IMR-90 (cell line): ENCODE results near the gene MORC2. TPM values are rescaled to one million over a fixed set of nuclear protein-coding genes. Genes with fewer than 3 reads are reported as not detected.

Experiments
- ATAC-seq: fragments of 200-7000 bp; cut with Tn5 transposase; 2 replicates; pipeline ENCODE4 v1.9.1; 2020; ENCODE audit warnings: low read depth, mild to moderate bottlenecking, moderate library complexity
- BruUV-seq: library from RNA; stranded (reverse); fragments of 400-500 nt; replicated peaks from 2 replicates; lab custom pipeline; 2021; lab: Mats Ljungman, UMichigan
- CTCF ChIA-PET: fragments of 300-600 bp; formaldehyde crosslinking; extraction: SDS; loops from one replicate; lab custom pipeline; 2021; ENCODE audit warnings: antibody characterized with exemption; lab: Yijun Ruan, JAX
- POLR2A ChIA-PET: fragments of 300-600 bp; sonication (Branson Sonifier 250); formaldehyde crosslinking; loops from one replicate; lab custom pipeline; 2022; ENCODE audit warnings: antibody characterized with exemption; ENCODE audit not compliant: unreplicated experiment; lab: Charles Lee
- DNase-seq: peaks from one replicate; pipeline ENCODE4 v3.0.0; 2013
- H2AFZ ChIP-seq: replicated peaks from 2 replicates; pipeline ENCODE3; 2013; ENCODE audit warnings: low read length, mild to moderate bottlenecking; ENCODE audit not compliant: poor library complexity
- H2AK5ac ChIP-seq: 2 replicates; pipeline ENCODE4 v1.6.1; 2013; ENCODE audit warnings: low read depth, low read length, inconsistent platforms
- H2AK9ac ChIP-seq: replicated peaks from 2 replicates; pipeline ENCODE3; 2013; ENCODE audit warnings: mild to moderate bottlenecking, low read depth, low read length, moderate library complexity; ENCODE audit not compliant: poor library complexity
- H2BK120ac ChIP-seq: 2 replicates; pipeline ENCODE4 v1.6.1; 2013; ENCODE audit warnings: low read depth, low read length, inconsistent platforms
- H2BK15ac ChIP-seq: 3 replicates; pipeline ENCODE4 v1.6.1; 2013; ENCODE audit warnings: low read depth, low read length, inconsistent platforms
- H2BK20ac ChIP-seq: 2 replicates; pipeline ENCODE4 v1.6.1; 2013; ENCODE audit warnings: low read depth, mild to moderate bottlenecking, inconsistent platforms, low read length, moderate library complexity
- H2BK5ac ChIP-seq: 2 replicates; pipeline ENCODE4 v1.6.1; 2013; ENCODE audit warnings: mild to moderate bottlenecking, low read depth, low read length, inconsistent platforms; ENCODE audit not compliant: poor library complexity, severe bottlenecking
- H3K14ac ChIP-seq: replicated peaks from 2 replicates; pipeline ENCODE4 v1.6.1; 2013; ENCODE audit warnings: low read depth, low read length, inconsistent platforms
- H3K18ac ChIP-seq: 2 replicates; pipeline ENCODE4 v1.6.1; 2013; ENCODE audit warnings: low read depth, low read length, control low read depth
- H3K23ac ChIP-seq: 2 replicates; pipeline ENCODE4 v1.6.1; 2013; ENCODE audit warnings: low read depth, low read length, inconsistent platforms
- H3K27ac ChIP-seq: 2 replicates; pipeline ENCODE4 v1.5.1; 2013; ENCODE audit warnings: mild to moderate bottlenecking, control low read depth, low read length; ENCODE audit not compliant: insufficient read depth
- H3K27me3 ChIP-seq: 2 replicates; pipeline ENCODE4 v1.6.1; 2013; ENCODE audit warnings: low read length; ENCODE audit not compliant: control insufficient read depth, insufficient read depth
- H3K36me3 ChIP-seq: 2 replicates; pipeline ENCODE4 v1.6.1; 2013; ENCODE audit warnings: low read length, mixed read lengths; ENCODE audit not compliant: control insufficient read depth, insufficient read depth
- H3K4ac ChIP-seq: 2 replicates; pipeline ENCODE4 v1.6.1; 2013; ENCODE audit warnings: low read depth, low read length, inconsistent platforms
- H3K4me1 ChIP-seq: 2 replicates; pipeline ENCODE4 v1.6.1; 2013; ENCODE audit warnings: low read length, mixed read lengths; ENCODE audit not compliant: control insufficient read depth, insufficient read depth
- H3K4me2 ChIP-seq: 2 replicates; pipeline ENCODE4 v1.6.1; 2013; ENCODE audit warnings: low read depth, mild to moderate bottlenecking, control low read depth, low read length, moderate library complexity
- H3K4me3 ChIP-seq: 2 replicates; pipeline ENCODE4 v1.5.1; 2013; ENCODE audit warnings: low read depth, mild to moderate bottlenecking, control low read depth, low read length, moderate library complexity; ENCODE audit not compliant: insufficient read depth
- H3K56ac ChIP-seq: 2 replicates; pipeline ENCODE4 v1.6.1; 2013; ENCODE audit warnings: low read length, inconsistent platforms; ENCODE audit not compliant: insufficient read depth; ENCODE audit errors: extremely low read depth
- H3K79me1 ChIP-seq, 2 experiments: 2 replicates each; pipeline ENCODE4 v1.6.1; 2013; ENCODE audit warnings: low read length in 2 of 2, inconsistent platforms in 1 of 2, low read depth in 1 of 2
- H3K9ac ChIP-seq: 2 replicates; pipeline ENCODE4 v1.6.1; 2013; ENCODE audit warnings: low read depth, low read length, control low read depth
- H3K9me1 ChIP-seq: 2 replicates; pipeline ENCODE4 v1.6.1; 2013; ENCODE audit warnings: low read length, inconsistent platforms; ENCODE audit not compliant: insufficient read depth
- H3K9me3 ChIP-seq: 2 replicates; pipeline ENCODE4 v1.6.1; 2013; ENCODE audit warnings: low read length; ENCODE audit not compliant: control insufficient read depth, insufficient read depth
- H4K20me1 ChIP-seq: 2 replicates; pipeline ENCODE4 v1.6.1; 2013; ENCODE audit warnings: low read length, inconsistent platforms; ENCODE audit not compliant: insufficient read depth
- H4K5ac ChIP-seq: 2 replicates; pipeline ENCODE4 v1.6.1; 2013; ENCODE audit warnings: mild to moderate bottlenecking, low read depth, low read length, control low read depth
- H4K8ac ChIP-seq, 2 experiments: 2 replicates each; pipeline ENCODE4 v1.6.1; 2013; ENCODE audit warnings: low read depth in 2 of 2, low read length in 2 of 2, control low read depth in 1 of 2, inconsistent platforms in 1 of 2
- H4K91ac ChIP-seq: 2 replicates; pipeline ENCODE4 v1.6.1; 2013; ENCODE audit warnings: low read depth, low read length, inconsistent platforms; ENCODE audit not compliant: insufficient read depth
- BHLHE40 ChIP-seq: fragments of 150-350 bp; IDR thresholded peaks from 2 replicates; pipeline ENCODE4 v1.6.1; 2016; ENCODE audit warnings: mild to moderate bottlenecking, low read depth, low read length
- CEBPB ChIP-seq: IDR thresholded peaks from 2 replicates; pipeline ENCODE4 v1.6.1; 2012; ENCODE audit warnings: low read depth, low read length, improper control_type of control experiment
- CHD1 ChIP-seq: IDR thresholded peaks from 2 replicates; pipeline ENCODE4 v1.6.1; 2012; ENCODE audit warnings: low read depth, low read length, improper control_type of control experiment
- FOS ChIP-seq: fragments of 150-350 bp; IDR thresholded peaks from 2 replicates; pipeline ENCODE4 v1.6.1; 2016; ENCODE audit warnings: low read depth, low read length
- MAFK ChIP-seq: IDR thresholded peaks from 2 replicates; pipeline ENCODE4 v1.6.1; 2012; ENCODE audit warnings: low read depth, low read length, improper control_type of control experiment
- MAZ ChIP-seq: IDR thresholded peaks from 2 replicates; pipeline ENCODE4 v1.6.1; 2012; ENCODE audit warnings: low read depth, mild to moderate bottlenecking, low read length, improper control_type of control experiment, moderate library complexity, borderline replicate concordance
- MXI1 ChIP-seq: IDR thresholded peaks from 2 replicates; pipeline ENCODE4 v1.6.1; 2012; ENCODE audit warnings: low read depth, mild to moderate bottlenecking, low read length, moderate library complexity, borderline replicate concordance
- NFE2L2 ChIP-seq: fragments of 150-350 bp; IDR thresholded peaks from 2 replicates; pipeline ENCODE4 v1.6.1; 2016; ENCODE audit warnings: low read depth, mild to moderate bottlenecking, low read length
- POLR2A ChIP-seq: IDR thresholded peaks from 2 replicates; pipeline ENCODE4 v1.6.1; 2012; ENCODE audit warnings: mild to moderate bottlenecking, low read depth, low read length
- RAD21 ChIP-seq: IDR thresholded peaks from 2 replicates; pipeline ENCODE4 v1.6.1; 2012; ENCODE audit warnings: low read length, improper control_type of control experiment
- RCOR1 ChIP-seq: IDR thresholded peaks from 2 replicates; pipeline ENCODE4 v1.6.1; 2012; ENCODE audit warnings: mild to moderate bottlenecking, low read length, improper control_type of control experiment; ENCODE audit not compliant: insufficient replicate concordance
- RFX5 ChIP-seq: IDR thresholded peaks from 2 replicates; pipeline ENCODE4 v1.8.0; 2012; ENCODE audit warnings: low read depth, mild to moderate bottlenecking, low read length, moderate library complexity
- SMC3 ChIP-seq: fragments of 150-350 bp; IDR thresholded peaks from 2 replicates; pipeline ENCODE4 v1.6.1; 2016; ENCODE audit warnings: low read depth, mild to moderate bottlenecking, antibody characterized with exemption, low read length, moderate library complexity
- WGBS, 2 experiments: methylation state at CpG; one replicate each; pipeline versions ENCODE4 v1.1.5 to v1.1.7; 2013; ENCODE audit warnings: missing lambda C conversion rate in 2 of 2; ENCODE audit not compliant: insufficient read length in 1 of 2; ENCODE audit errors: extremely low coverage in 2 of 2; 5-methylcytosine and 5-hydroxymethylcytosine counted together
- dilution Hi-C: fragments of 300-500 bp; cut with HindIII; formaldehyde crosslinking; loops from one replicate; pipeline ENCODE4 v1.14.3; 2018; ENCODE audit warnings: low sequenced_read_pairs; ENCODE audit not compliant: unreplicated experiment
- in situ Hi-C: fragments of 300-500 bp; cut with MboI; formaldehyde crosslinking; loops from 3 replicates; pipeline ENCODE4 v1.14.3; 2019; ENCODE audit warnings: low sequenced_read_pairs, inconsistent platforms, mixed read lengths
- intact Hi-C: fragments of 100-400 bp; cut with micrococcal nuclease; formaldehyde crosslinking; loops from 2 replicates; pipeline ENCODE4 v1.10.0; 2022
- polyA plus RNA-seq, 3 experiments: library from polyadenylated mRNA; depleted of rRNA; stranded (reverse); fragments of >200 nt; gene quantifications; 2 replicates each; pipeline ENCODE4 v1.2.3, GENCODE V29; 2012; ENCODE audit warnings: low replicate concordance in 1 of 3
- total RNA-seq: library from RNA; depleted of rRNA; stranded (reverse); fragments of >200 nt; gene quantifications from 2 replicates; pipeline ENCODE4 v1.2.3, GENCODE V29; 2012
- TF ChIP-seq, protein P1 (sequence below): fragments of 150-350 bp; IDR thresholded peaks from 2 replicates; pipeline ENCODE4 v1.6.1; 2017; ENCODE audit warnings: mild to moderate bottlenecking, antibody characterized with exemption, low read length, low read depth
- TF ChIP-seq, protein P2 (sequence below): fragments of 150-350 bp; IDR thresholded peaks from 2 replicates; pipeline ENCODE4 v1.6.1; 2016; ENCODE audit warnings: low read depth, mild to moderate bottlenecking, low read length, moderate library complexity, borderline replicate concordance
- TF ChIP-seq, protein P3 (sequence below): conservative IDR thresholded peaks from 2 replicates; pipeline ENCODE4 v1.5.1; 2012; ENCODE audit warnings: mild to moderate bottlenecking, low read depth, low read length, improper control_type of control experiment

The MORC2 gene
- total and polyA plus RNA-seq, 2 of the 4 experiments (the other 2 are of a cell fraction) = 15.8 to 24.7 TPM

DNA sequence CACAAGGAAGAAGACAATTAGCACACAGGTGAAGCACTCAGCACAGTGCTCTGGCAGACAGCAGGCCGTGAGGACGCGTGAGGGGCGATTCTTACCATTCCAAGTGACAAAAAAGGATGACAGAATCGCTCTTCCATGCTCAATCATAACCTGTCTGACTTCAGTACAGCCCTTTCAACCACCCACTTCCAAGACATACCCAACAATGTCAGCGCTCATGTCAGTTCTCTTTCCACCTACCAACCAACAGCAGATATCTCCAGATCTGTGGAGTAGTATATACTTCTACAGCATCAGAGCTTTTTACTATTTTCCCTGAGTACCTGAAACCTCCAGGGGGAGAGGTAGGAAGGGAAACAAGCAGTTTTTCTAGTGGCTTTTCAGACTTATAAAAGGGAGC, 40.2 kb downstream of the MORC2 start:
- Histone ChIP-seq H3K56ac (no peak overlapping the region), H4K5ac (no peak overlapping the region), H4K8ac (no peak overlapping the region), H3K27ac (no peak overlapping the region), H2AFZ (no peak overlapping the region), H2BK20ac (no peak overlapping the region), H4K20me1 (peaks cover 5% of the 10 kb centered on the region; the same call in 1 of the 2 replicates), H3K23ac (no peak overlapping the region), H3K4me2 (no peak overlapping the region), H3K9ac (no peak overlapping the region), H2BK120ac (no peak overlapping the region), H2BK15ac (no peak overlapping the region), H3K4me3 (no peak overlapping the region), H2BK5ac (no peak overlapping the region), H3K4ac (no peak overlapping the region), H3K27me3 (no peaks in the 10 kb centered on the region), H3K18ac (no peak overlapping the region), H2AK5ac (no peak overlapping the region), H3K79me1 (peaks cover 0 to 8% of the 10 kb centered on the region in 2 experiments; a peak in 3 of 4 replicates), H3K4me1 (no peaks in the 10 kb centered on the region), H3K14ac (no peak overlapping the region), H4K91ac (no peak overlapping the region), H3K36me3 (peaks cover 74% of the 10 kb centered on the region), H3K9me1 (no peaks in the 10 kb centered on the region), H3K9me3 (no peaks in the 10 kb centered on the region), H2AK9ac (no peak overlapping the region)
- in situ Hi-C loops (loop anchor here (10.0 kb wide), 1 partner anchor 294 kb away; the partner anchor contains the start of gene SLC35E4), intact Hi-C loops (no loop called here), dilution Hi-C loops (no loop called here)
- no peak for ATAC-seq
- no CpG with 5 or more reads among the region's 6 CpGs for WGBS, 2 experiments
- CTCF ChIA-PET = no interaction called here
- TF ChIP-seq, protein P1, sequence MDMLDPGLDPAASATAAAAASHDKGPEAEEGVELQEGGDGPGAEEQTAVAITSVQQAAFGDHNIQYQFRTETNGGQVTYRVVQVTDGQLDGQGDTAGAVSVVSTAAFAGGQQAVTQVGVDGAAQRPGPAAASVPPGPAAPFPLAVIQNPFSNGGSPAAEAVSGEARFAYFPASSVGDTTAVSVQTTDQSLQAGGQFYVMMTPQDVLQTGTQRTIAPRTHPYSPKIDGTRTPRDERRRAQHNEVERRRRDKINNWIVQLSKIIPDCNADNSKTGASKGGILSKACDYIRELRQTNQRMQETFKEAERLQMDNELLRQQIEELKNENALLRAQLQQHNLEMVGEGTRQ = no peak
- TF ChIP-seq, protein P2, sequence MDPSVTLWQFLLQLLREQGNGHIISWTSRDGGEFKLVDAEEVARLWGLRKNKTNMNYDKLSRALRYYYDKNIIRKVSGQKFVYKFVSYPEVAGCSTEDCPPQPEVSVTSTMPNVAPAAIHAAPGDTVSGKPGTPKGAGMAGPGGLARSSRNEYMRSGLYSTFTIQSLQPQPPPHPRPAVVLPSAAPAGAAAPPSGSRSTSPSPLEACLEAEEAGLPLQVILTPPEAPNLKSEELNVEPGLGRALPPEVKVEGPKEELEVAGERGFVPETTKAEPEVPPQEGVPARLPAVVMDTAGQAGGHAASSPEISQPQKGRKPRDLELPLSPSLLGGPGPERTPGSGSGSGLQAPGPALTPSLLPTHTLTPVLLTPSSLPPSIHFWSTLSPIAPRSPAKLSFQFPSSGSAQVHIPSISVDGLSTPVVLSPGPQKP = no peak
- TF ChIP-seq MXI1 (no peak), MAZ (no peak), RAD21 (no peak), CEBPB (no peak), MAFK (no peak), SMC3 (no peak), CHD1 (no peak), BHLHE40 (no peak), POLR2A (no peak), RCOR1 (no peak), NFE2L2 (no peak), RFX5 (no peak), FOS (no peak)
- TF ChIP-seq, protein P3, sequence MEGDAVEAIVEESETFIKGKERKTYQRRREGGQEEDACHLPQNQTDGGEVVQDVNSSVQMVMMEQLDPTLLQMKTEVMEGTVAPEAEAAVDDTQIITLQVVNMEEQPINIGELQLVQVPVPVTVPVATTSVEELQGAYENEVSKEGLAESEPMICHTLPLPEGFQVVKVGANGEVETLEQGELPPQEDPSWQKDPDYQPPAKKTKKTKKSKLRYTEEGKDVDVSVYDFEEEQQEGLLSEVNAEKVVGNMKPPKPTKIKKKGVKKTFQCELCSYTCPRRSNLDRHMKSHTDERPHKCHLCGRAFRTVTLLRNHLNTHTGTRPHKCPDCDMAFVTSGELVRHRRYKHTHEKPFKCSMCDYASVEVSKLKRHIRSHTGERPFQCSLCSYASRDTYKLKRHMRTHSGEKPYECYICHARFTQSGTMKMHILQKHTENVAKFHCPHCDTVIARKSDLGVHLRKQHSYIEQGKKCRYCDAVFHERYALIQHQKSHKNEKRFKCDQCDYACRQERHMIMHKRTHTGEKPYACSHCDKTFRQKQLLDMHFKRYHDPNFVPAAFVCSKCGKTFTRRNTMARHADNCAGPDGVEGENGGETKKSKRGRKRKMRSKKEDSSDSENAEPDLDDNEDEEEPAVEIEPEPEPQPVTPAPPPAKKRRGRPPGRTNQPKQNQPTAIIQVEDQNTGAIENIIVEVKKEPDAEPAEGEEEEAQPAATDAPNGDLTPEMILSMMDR = no peak
- BruUV-seq = no TSS peak
- DNase-seq = no peak
- POLR2A ChIA-PET = no interaction called here
